OCI-LY7 (cell line): Measurements from ENCODE around the gene CACNA2D2.
A peak's percentile ranks its signal among the peaks of the same experiment; 100 is the strongest.

Source experiments
- CTCF ChIP-seq: fragments of 200-600 bp; sonication (generic); conservative IDR thresholded peaks from 2 replicates; pipeline ENCODE4 v1.5.1; 2014; ENCODE audit warnings: mild to moderate bottlenecking, antibody characterized with exemption, low read length, moderate library complexity, mixed read lengths
- EZH2phosphoT487 ChIP-seq: fragments of 200-600 bp; sonication (generic); IDR thresholded peaks from 2 replicates; pipeline ENCODE4 v1.6.1; 2018; ENCODE audit warnings: low read depth, borderline replicate concordance, mild to moderate bottlenecking, mixed run types, antibody characterized with exemption, low read length, moderate library complexity, mixed read lengths

- TF ChIP-seq CTCF = no peak
- TF ChIP-seq EZH2phosphoT487 = 0 out of 2 replicates have a peak, but pooled peaks have one; percentile 47
Observed at GRCh38 chr3:50503504-50504342, at the start of gene CACNA2D2.
